GM12864 (cell line): ENCODE data around the gene ARFGEF2.
"Not testable (repeated sequence)": the region's sequence is repeated elsewhere in the genome, so short reads cannot be mapped to it uniquely, and the experiment has no call there.

ENCODE experiments used
- DNase-seq: peaks from one replicate; pipeline ENCODE4 v3.0.0-alpha.2; 2011; ENCODE audit warnings: low read depth
- H3K4me3 ChIP-seq: 2 replicates; pipeline ENCODE4 v1.5.1; 2011; ENCODE audit warnings: mild to moderate bottlenecking, low read depth, low read length, control low read depth
- CTCF ChIP-seq: IDR thresholded peaks from 2 replicates; pipeline ENCODE4 v1.5.1; 2011; ENCODE audit warnings: low read depth, mild to moderate bottlenecking, moderate library complexity, low read length, control low read depth, inconsistent platforms; ENCODE audit errors: missing control alignments

Gene ARFGEF2

GRCh38 chr20:48932375-48932941 lies 10.9 kb downstream of the ARFGEF2 start:
- TF ChIP-seq CTCF = no peak
- H3K4me3 ChIP-seq = no peak overlapping the region
- DNase-seq = no peak

- no peak for TF ChIP-seq CTCF
- DNase-seq = no peak
- H3K4me3 ChIP-seq = no peak overlapping the region
Observed at GRCh38 chr20:48933017-48933766, 11.7 kb downstream of the ARFGEF2 start.

- H3K4me3 ChIP-seq, DNase-seq: not testable (repeated sequence)
Observed at GRCh38 chr20:48934273-48934877, 12.9 kb downstream of the ARFGEF2 start.

- not testable (repeated sequence) for DNase-seq, H3K4me3 ChIP-seq
Observed at GRCh38 chr20:48934966-48935365, 13.5 kb downstream of the ARFGEF2 start.

- not testable (repeated sequence) for H3K4me3 ChIP-seq, DNase-seq
Observed at GRCh38 chr20:48936178-48936577, 14.7 kb downstream of the ARFGEF2 start.

- H3K4me3 ChIP-seq = no peak overlapping the region
- DNase-seq = no peak
- TF ChIP-seq CTCF = no peak
Observed at GRCh38 chr20:48937674-48938073, 16.2 kb downstream of the ARFGEF2 start.

GRCh38 chr20:48938670-48939069 lies 17.2 kb downstream of the ARFGEF2 start:
- TF ChIP-seq CTCF = no peak
- no peak for DNase-seq
- no peak overlapping the region for H3K4me3 ChIP-seq

- H3K4me3 ChIP-seq = no peak overlapping the region
- DNase-seq = no peak
- TF ChIP-seq CTCF = no peak
Observed at GRCh38 chr20:48940170-48940569, 18.7 kb downstream of the ARFGEF2 start.
